HG03469 (cell line): ENCODE data around the gene TIAL1.
"Not testable (repeated sequence)": the region's sequence is repeated elsewhere in the genome, so short reads cannot be mapped to it uniquely, and the experiment has no call there.

Experiments used
- ATAC-seq: cut with Tn5 transposase; IDR thresholded peaks from one replicate; pipeline ENCODE4 v1.9.1; 2021; ENCODE audit warnings: mild to moderate bottlenecking, moderate library complexity, moderate number of reproducible peaks; ENCODE audit not compliant: unreplicated experiment

The TIAL1 gene, protein sequence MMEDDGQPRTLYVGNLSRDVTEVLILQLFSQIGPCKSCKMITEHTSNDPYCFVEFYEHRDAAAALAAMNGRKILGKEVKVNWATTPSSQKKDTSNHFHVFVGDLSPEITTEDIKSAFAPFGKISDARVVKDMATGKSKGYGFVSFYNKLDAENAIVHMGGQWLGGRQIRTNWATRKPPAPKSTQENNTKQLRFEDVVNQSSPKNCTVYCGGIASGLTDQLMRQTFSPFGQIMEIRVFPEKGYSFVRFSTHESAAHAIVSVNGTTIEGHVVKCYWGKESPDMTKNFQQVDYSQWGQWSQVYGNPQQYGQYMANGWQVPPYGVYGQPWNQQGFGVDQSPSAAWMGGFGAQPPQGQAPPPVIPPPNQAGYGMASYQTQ

DNA sequence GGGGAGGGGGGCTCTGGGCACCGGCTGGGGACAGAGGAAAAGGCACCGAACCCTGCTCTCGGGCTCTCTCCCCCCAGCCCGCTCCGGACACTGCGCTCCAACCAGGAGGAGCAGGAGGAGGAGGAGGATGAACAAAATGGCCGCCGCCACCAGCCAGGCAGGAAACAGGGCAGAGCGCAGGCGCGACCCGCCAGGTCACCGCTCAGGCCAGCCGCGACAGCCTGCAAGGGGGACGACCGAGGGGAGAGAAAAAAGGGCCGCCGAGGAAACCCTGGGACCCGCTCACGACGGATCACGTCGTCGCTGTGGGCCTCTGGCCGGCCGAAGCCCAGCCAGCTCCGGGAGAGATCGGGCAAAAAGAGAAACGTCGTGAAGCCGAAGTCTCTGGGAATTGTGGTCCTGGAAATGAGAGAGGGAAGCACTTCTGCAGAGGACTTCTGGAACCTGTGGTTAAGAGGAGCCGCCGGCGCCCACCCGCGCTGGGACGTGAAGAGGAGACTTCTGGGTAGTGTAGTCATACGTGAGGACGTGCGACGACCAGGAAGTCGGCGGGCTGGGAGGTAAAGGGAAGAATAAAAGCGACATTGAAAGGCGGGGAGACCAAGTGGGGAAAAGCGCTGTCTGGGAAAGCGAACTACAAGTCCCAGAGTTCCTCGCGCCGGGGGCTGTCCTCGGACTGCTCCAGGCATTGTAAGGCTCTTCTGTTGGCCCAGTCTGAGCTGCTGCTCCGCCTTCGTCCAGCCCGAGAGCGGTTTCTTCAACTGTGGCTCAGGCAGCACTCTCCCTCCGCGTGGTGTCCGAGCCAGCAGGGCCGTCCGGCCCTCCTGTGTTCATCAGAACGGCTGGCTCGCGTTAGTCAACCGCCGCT is at the start of gene TIAL1:
TSS of gene TIAL1 (minus strand) at position 428 of the 868 bp plus-strand sequence. CDS start 499 bp downstream, outside the sequence.
- peak; percentile 75 for ATAC-seq

DNA sequence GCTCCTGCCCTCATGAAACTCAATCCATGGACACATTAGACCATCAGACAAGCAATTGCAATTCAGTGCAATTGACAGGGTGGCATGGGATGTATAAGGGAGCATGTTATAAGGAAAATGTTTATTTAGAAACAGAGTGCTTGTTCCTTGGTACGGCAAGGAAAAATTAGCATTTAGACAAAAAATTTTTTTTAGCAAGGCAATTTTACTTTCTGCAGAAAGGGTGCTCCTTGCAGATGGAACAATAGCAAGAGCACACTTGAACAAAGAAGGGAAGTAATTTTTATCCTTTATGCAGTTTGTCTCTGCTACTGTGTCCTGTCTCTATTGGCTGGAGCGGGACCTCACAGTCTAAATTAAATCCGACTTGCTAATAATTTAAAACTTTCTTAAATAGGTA is 48.2 kb upstream of the TIAL1 start:
- ATAC-seq, result no peak

DNA sequence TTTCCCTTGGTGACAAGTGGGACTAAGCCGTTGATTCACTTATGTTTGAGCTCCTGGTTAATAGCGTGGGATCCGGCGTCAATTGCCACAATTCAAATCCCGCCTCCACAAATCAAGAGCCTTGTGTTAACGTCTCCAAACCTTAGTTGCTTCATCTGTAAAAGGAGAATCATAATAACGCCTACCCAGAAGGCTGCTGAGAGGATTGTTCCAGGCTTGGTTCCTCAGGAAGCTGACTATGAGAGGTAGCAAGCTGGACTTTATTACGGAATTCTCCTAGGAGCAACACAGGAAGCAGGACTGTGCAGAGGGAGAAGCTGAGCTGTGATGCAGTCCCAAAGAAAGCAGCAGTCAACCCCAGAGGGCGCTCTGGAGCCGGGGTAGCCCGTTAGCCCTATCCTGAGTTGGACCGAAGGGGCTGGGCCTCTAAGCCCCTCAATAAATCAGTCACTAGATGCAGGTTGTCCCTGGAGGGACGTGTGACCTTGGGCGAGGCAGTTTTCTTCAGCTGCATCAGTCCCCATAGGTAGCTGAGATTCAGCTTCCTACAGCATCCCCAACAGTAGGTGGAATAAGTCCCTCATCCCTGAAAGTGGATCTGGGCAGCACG is 47.5 kb upstream of the TIAL1 start:
- ATAC-seq, result no peak

DNA sequence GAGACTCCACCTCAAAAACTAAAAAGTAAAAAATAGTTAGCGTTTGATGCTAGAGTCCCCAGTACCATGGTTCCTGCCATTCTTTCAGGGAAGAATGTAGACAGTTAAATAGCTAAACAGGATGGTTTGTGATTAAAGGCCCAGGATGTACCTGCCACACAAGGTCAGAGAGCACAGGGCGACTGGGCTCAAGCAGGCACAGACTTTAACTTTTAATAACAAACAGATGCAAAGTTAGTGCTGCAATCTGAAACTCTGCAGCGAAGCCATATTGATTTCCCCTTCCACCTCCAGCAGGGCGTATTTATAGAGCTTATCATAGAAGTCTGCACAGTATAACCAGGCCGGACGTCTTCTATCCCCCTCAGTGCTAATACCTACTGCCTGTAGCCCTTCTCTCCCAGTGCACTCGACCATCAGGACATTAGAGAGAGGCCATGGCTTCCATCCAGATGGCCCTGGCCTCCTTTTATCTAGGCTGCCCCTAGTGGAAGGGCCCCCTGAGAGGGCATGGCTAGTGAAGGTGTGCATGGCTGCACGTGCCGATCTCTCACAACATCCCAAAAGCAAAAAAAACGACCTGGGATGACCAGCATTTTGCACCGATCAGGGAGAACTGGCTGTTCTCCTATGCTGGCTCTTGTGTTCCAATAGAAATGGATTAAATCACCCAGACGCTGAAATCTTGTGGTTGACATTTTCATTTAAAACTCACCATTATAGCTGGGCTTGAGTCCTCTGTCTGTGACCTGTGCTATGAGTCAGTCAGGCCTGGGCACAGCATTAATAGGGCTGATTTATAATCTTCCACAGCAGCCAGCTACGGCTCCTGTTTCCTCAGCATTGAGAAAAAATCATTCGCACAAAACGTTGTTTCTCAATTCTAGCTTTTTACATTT is 46.8 kb upstream of the TIAL1 start:
- no peak for ATAC-seq

DNA sequence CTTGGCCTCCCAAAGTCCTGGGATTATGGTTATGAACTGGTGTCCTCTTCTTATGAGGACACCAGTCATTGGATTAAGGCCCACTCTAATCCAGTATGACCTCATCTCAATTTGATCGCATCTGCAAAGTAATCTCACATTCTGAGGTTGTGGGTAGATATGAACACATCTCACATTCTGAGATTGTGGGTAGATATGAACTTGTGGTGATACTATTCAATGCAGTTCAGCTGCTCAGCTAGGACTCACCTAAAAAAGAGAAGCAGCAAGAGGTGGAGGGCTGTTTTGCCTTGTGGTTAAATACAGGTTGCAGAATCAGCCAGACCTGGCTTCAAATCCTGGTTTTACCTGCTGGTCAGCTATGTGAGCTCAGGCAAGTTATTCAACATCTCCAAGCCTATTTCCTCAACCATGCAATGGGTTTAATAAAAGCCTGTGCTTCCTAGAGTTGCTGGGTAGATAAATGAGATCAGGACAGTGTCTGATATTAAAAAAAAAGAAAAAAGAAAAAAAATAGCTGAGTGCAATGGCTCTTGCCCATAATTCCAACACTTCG is 45.9 kb upstream of the TIAL1 start:
- ATAC-seq, result no peak

DNA sequence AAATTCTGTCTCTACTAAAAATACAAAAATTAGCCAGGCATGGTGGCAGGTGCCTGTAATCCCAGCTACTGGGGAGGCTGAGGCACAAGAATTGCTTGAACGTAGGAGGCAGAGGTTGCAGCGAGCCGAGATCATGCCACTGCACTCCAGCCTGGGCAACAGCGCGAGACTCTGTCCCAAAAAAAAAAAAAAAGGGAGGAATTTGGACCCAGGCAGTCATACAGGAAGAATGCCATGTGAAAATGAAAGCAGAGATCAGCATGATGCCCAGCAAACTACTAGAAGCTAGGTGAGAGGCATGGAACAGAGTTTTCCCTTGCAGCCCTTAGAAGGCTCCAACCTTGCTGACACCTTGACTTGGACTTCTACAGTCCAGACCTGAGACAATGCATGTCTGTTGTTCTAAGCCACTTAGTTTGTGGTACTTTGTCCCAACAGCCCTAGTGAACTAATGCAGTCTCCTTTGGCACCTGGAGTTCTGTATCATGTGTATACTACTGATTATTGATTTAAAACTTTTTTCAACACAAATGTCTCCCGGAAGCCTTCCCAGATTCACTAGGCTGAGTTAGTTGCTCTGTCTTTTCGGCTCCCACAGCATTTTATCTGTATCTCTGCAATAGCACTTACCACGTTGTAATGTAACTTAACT is 44.2 kb upstream of the TIAL1 start:
- ATAC-seq, result no peak

DNA sequence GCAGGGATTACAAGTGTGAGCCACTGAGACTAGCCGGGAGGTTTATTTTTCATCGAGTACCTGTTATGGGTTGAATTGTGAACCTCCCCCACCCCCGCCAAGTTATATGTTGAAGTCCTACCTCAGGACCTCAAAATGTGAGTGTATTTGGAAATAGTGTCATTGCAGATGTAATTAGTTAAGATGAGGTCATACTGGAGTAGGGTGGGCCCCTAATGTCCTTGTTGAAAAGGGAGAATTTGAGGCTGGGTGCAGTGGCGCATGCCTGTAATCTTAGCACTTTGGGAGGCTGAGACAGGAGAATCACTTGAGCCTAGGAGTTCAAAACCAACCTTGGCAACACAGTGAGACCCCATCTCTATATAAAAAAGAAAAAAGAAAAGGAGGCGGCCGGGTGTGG is 43.6 kb upstream of the TIAL1 start:
- no peak for ATAC-seq

DNA sequence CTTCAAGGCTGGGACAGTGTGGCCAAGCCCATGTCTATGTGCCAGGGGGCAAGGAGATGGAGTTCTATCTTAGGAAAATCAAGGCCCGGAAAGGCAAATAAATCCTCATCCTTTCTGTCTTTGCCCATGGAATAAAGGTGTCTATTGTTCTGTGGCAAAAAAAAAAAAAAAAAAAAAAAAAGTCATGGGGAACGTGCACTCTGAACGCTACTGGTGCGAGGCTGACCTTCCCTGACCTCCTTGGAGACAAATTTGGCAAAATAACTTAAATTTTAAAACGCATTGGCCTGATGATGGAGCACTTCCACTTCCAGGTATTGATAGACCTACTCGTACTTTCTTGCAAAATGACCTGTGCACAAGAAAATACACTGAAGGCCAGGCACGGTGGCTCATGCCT is 42.2 kb upstream of the TIAL1 start:
- ATAC-seq, result no peak

DNA sequence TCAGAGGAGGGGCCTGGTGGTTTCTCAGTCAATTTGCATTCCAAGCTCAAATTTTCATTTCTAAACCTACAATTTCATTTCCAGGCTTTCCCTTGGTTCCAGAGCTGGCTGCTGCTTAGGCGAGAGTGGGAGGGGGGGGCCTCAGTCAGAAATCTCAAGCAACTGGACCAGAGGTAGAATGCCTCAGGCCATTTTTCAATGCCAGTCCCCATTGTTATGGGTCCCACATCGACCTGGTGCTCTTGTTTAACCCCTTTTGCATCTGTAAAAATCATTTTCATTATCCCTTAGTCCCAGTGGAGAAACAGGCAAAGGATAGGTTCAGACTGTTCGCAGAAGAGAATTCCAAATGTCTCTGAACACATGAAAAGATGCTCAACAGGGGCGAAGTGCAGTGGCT is 40.9 kb upstream of the TIAL1 start:
- ATAC-seq, result no peak

DNA sequence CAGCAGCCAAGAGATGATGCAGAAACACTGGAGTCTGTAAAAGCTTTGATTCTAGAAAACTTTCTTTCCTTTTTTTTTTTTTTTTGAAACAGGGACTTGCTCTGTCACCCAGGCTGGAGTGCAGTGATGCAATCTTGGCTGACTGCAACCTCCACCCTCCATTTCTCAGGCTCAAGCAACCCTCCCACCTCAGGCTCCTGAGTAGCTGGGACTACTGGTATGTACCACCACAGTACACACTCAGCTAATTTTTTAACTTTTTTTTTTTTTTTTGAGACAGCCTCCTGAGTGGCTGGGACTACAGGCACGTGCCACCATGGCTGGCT is 37.4 kb upstream of the TIAL1 start:
- no peak for ATAC-seq

DNA sequence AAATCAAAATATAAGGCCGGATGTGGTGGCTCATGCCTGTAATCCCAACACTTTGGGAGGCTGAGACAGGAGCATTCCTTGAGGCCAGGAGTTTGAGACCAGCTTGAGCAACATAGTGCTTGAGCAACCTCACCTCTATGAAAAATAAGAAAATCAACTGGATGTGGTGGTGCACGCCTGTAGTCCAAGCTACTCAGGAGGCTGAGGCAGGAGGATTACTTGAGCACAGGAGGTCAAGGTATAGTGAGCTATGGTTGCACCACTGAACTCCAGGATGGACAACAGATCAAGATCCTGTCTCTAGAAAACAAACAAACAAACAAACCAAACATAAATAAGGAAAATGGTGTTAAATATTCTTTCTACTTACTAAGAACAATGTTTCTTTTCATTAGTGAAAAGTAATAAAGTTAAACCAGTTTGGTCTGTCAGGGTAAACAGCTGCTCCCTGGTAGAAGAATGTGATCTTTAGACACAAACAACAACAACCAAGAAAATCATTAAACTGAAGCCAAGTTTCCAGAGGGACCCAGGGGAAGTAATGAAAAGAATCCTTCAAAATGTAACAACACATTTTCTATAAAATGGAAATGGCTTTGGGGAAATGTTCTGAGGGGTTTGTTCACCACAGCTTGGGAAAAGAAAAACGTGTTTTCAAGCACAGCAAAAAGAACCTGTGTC is 36.9 kb upstream of the TIAL1 start:
- no peak for ATAC-seq

DNA sequence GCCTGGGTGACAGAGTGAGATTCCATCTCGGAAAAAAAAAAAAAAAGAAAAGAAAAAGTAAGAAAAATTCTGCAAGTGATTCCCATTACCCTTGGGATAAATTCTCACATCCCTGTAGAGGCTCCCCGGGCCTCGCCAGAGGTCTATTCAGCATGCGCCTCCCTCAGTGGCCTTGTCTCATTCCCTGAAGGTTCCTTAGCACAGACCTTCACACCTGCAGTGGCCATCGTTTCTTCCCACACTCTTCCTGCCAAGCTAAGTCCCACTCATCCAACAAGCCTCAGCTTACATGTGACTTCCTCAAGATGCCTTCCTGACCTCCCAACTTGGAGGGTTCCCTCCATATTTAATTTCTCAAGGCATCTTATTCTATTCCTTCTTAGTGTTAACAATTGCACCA is 33.5 kb upstream of the TIAL1 start:
- ATAC-seq, result no peak

DNA sequence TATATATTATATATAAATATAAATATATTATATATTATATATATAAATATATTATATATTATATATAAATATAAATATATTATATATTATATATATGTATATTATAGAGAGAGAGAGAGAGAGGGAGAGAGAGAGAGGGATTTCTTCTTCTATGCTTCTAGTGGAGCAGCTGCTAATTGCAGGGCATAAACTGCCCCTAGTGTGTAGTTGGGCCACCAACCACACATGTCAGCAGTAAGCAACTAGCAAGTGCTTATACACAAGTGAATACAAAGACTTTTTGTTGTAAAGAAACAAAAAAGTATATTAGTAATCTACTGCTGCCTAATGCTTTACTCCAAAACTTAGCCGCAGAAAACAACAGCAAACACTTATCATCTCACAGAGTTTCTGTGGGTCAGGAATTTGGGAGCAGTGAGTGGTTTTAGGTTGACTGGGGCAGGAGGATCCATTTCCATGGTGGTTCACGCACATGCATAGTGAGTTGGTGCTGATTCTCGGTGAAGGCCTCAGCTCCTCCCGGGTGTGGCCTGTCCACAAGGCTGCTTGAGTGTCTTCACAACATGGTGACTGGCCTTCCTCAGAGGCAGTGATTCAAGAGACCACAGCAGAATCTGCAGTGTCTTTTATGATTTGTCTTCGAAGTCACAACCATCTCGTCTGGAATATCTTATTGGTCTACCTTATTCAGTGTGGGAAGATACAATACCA is 29.0 kb upstream of the TIAL1 start:
- no peak for ATAC-seq

DNA sequence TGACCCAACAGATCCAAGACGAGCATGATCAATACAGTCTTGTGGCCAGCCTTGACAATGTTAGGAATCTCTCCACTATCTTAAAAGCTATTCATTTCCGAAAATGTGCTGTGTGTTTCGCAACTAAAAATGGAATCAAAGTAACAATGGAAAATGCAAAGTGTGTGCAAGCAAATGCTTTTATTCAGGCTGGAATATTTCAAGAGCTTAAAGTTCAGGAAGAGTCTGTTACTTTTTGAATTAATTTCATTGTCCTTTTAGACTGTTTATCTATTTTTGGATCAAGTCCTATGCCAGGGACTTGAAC is 24.3 kb upstream of the TIAL1 start:
- no peak for ATAC-seq

DNA sequence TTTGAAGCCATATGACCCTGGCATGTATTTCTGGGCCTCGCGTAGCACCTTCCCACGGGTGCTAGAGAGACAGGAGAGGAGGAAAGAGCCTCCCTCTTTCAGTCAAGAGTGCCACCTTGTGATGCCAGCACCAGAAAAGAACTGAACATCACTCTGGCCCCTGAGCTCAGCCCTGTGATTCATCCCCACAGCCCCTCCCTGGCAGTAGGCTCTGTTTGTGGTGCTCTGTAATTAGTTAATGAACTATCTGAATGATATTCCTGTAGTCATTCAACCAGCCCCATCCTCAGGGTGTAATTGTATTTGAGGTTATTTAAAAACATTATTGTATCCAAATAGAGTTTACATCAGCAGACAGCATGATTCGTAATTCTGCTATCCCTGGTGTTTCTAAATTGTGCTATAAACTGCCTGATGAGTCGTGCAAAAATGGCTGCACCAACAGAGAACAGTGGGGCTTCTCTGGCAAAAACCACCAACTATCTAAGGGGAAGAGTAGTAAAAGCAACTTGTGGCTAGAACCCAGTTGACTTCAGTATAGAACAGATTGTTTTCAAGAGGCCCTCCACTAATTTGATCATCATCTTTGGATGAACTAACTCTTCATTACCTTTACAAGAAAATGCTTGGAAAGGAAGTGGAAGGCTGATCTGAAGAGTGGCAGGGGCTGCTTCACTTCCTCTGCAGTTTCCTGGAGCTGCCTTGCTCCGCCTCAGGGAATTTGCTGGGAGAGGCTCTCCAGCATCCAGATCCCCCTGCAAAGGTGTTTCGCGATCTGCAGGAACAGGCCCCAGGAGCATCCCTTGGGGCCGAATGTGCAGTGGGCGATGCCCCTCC is 23.7 kb upstream of the TIAL1 start:
- no peak for ATAC-seq

DNA sequence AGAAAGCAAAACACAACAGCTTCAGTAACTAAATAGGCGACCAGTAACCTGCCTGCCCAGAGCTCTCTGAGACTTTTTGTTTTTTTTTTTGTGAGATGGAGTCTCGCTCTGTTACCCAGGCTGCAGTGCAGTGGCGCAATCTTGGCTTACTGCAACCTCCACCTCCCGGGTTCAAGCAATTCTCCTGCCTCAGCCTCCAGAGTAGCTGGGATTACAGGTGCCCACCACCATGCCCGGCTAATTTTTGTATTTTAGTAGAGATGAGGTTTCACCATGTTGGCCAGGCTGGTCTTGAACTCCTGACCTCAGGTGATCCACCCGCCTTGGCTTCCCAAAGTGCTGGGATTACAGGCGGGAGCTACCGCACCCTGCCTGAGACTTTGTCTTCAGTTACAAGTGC is 23.0 kb upstream of the TIAL1 start:
- not testable (repeated sequence) for ATAC-seq

DNA sequence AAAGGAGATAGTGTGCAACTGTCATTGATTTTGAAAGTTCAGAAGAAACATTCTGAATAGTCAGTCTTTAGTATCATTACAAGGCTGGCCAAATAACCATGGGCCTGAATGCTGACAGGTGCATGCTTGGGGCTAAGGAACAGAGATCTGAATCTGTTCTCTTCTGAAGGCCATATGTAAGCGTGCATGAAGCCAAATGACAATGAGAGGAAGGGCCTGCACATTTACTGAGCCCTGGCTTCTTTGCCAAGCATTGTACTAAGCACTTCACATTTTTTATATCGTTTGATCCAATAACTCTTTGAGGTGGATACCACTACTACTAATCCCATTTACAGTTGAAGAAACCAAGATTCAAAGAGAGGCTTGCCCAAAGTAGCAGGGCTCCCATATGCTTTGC is 22.5 kb upstream of the TIAL1 start:
- ATAC-seq, result no peak

DNA sequence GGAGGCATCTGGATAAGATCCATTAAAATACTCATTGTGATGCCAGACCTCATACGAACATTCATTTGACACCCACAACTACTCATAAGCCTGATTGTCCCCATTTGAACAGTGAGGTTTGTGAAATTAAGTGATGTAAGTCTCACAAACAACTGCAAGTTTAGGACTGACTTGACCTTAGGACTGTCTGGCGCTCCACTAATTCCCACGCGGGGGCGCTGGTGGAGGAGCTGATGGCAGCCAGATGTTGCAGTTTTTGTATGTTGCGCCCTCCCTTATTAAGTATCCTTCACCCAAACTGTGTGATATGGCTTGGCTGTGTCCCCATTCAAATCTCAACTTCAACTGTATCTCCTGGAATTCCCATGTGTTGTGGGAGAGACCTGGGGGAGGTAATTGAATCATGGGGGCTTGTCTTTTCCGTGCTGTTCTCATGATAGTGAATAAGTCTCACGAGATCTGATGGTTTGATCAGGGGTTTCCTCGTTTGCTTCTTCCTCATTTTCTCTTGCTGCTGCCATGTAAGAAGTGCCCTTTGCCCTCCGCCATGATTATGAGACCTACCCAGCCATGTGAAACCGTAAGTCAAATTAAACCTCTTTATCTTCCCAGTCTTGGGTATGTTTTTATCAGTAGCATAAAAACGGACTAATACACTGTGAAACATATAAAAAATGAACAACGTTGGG is 20.3 kb upstream of the TIAL1 start:
- ATAC-seq, result no peak
